ENCODE results near the gene TEX44. TPM values are rescaled to one million over a fixed set of nuclear protein-coding genes. Genes with fewer than 3 reads are reported as not detected.

The TEX44 gene
- total and polyA plus RNA-seq, 4 donors, result not detected

DNA sequence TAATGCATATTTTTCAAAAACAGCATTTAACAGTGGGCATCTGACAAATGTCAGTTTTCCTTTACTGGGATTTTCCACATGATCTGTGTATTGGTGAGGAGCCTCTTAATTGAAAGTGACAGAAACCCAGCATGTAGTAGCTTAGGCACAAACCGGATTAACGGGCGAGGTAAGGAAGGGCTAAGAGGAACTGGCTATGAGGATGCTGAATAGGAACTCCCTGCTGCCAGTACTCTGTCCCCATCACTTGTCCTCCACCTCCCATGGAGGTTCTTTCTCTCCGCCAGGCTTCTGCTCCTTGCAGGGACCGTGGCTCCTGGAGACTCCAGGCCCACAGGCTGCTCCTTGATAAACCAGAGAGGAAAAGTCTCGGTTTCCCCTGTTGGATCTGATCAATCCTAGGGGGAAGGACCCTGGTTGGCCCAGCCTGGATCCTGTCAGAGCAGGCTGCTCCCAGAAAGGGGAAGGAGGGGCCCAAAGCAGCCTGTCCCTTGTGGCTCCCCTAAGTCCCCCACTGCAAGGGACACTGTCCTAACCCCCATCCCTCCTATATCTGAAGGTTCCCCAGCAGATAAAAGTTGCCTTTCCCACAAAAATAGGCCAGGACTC lies 10.3 kb downstream of the TEX44 start:
- DNase-seq (no peak), ATAC-seq (ENCODE audit: insufficient read depth, low FRiP score) (no peak)
- H3K9me3 ChIP-seq (ENCODE audit: control insufficient read depth in 4 of 4, insufficient read depth in 3 of 4, low read length in 3 of 4), result no peaks in the 10 kb centered on the region
- H3K9ac ChIP-seq (ENCODE audit: insufficient read depth in 1 of 2, low read length in 2 of 2), result peak overlapping the region; percentile 5 to 38
- H3K4me3 ChIP-seq, result no peak overlapping the region
- peaks cover 5 to 25% (median 19%) of the 10 kb centered on the region in 5 donors for H3K4me1 ChIP-seq (ENCODE audit: control insufficient read depth in 5 of 5, insufficient read depth in 5 of 5, low read length in 5 of 5)
- peak overlapping the region in 1 of 2 donors; percentile 64 for H3K27ac ChIP-seq (ENCODE audit: low read depth in 1 of 2, low read length in 1 of 2)
- H3K36me3 ChIP-seq (ENCODE audit: control insufficient read depth in 4 of 4, insufficient read depth in 4 of 4, low read length in 4 of 4), result no peaks in the 10 kb centered on the region
- WGBS, 2 donors, result 61 to 76% methylated on average over 6 of the region's 6 CpGs
- no peaks in the 10 kb centered on the region for H3K27me3 ChIP-seq (ENCODE audit: control insufficient read depth in 3 of 3, insufficient read depth in 3 of 3, low read length in 2 of 3)
- no peak for TF ChIP-seq CTCF (IDR thresholded peaks at IDR 0.05; ENCODE audit: control extremely low read depth, extremely low read depth)

DNA sequence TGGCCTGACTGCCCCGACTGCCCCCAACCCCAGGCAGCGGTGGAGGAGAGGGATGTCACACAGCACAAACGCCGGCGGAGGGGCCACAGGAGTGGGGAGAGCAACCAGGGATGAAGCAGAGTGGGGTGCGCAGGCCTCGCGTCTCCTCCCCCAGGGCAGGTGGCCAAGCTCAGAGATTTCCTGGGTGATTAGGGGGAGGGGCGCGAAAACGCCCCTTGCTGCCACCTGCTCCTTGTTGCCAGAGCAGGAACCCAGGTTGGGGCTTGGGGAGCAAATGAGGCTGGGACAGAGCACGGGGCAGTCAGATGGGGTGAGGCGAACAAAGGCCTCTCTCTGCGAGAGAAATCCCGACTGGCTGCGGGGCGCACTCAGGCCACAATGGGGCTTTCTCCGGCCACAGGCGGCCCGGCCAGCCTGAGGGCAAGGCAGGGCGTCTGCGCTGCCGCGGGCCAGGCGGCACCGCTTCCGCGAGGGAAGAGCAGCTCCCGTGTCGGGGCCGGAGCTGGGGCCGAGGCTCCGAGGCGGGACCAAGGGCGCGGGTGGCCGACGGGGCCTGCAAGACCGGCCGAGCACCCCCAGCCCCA lies 11.5 kb downstream of the TEX44 start:
- no peaks in the 10 kb centered on the region for H3K9me3 ChIP-seq (ENCODE audit: control insufficient read depth in 4 of 4, insufficient read depth in 3 of 4, low read length in 3 of 4)
- DNase-seq (peak in 1 of 3 donors; percentile 72), ATAC-seq (ENCODE audit: insufficient read depth, low FRiP score) (peak; percentile 5)
- H3K27ac ChIP-seq (ENCODE audit: low read depth in 1 of 2, low read length in 1 of 2), result peak overlapping the region; percentile 94 to 98
- H3K4me3 ChIP-seq, result peak overlapping the region; percentile 33
- H3K27me3 ChIP-seq (ENCODE audit: control insufficient read depth in 3 of 3, insufficient read depth in 3 of 3, low read length in 2 of 3), result no peaks in the 10 kb centered on the region
- 10 to 17% methylated on average over 36 to 40 of the region's 40 CpGs for WGBS, 2 donors
- H3K9ac ChIP-seq (ENCODE audit: insufficient read depth in 1 of 2, low read length in 2 of 2), result peak overlapping the region; percentile 74 to 98
- H3K4me1 ChIP-seq (ENCODE audit: control insufficient read depth in 5 of 5, insufficient read depth in 5 of 5, low read length in 5 of 5), result peaks cover 5 to 25% (median 19%) of the 10 kb centered on the region in 5 donors
- H3K36me3 ChIP-seq (ENCODE audit: control insufficient read depth in 4 of 4, insufficient read depth in 4 of 4, low read length in 4 of 4), result no peaks in the 10 kb centered on the region
- no peak for TF ChIP-seq CTCF (IDR thresholded peaks at IDR 0.05; ENCODE audit: control extremely low read depth, extremely low read depth)

- H3K27me3 ChIP-seq (ENCODE audit: control insufficient read depth in 3 of 3, insufficient read depth in 3 of 3, low read length in 2 of 3), result no peaks in the 10 kb centered on the region
- 16 to 32% methylated on average over 32 to 54 of the region's 54 CpGs for WGBS, 2 donors
- peak overlapping the region; percentile 85 to 98 for H3K9ac ChIP-seq (ENCODE audit: insufficient read depth in 1 of 2, low read length in 2 of 2)
- peak overlapping the region; percentile 94 to 100 for H3K27ac ChIP-seq (ENCODE audit: low read depth in 1 of 2, low read length in 1 of 2)
- DNase-seq (peak; percentile 99 to 100 (median 100)), ATAC-seq (ENCODE audit: insufficient read depth, low FRiP score) (peak; percentile 89)
- TF ChIP-seq CTCF (IDR thresholded peaks at IDR 0.05; ENCODE audit: control extremely low read depth, extremely low read depth), result no peak
- H3K4me1 ChIP-seq (ENCODE audit: control insufficient read depth in 5 of 5, insufficient read depth in 5 of 5, low read length in 5 of 5), result peaks cover 5 to 25% (median 19%) of the 10 kb centered on the region in 5 donors
- H3K36me3 ChIP-seq (ENCODE audit: control insufficient read depth in 4 of 4, insufficient read depth in 4 of 4, low read length in 4 of 4), result no peaks in the 10 kb centered on the region
- H3K9me3 ChIP-seq (ENCODE audit: control insufficient read depth in 4 of 4, insufficient read depth in 3 of 4, low read length in 3 of 4), result no peaks in the 10 kb centered on the region
- peak overlapping the region; percentile 33 for H3K4me3 ChIP-seq
These were observed 12.3 kb downstream of the TEX44 start for GRCh38 chr2:231604685-231605606.
